Epithelial cell of prostate (primary cell): Measurements from ENCODE around the gene ARSB.

ENCODE experiments used
- DNase-seq: peaks from one replicate; pipeline ENCODE4 v3.0.0-alpha.2; 2011; ENCODE audit warnings: low read depth, low spot score
- H3K27ac ChIP-seq: fragments of 450-650 bp; 2 replicates; pipeline ENCODE4 v1.5.1; 2017; ENCODE audit warnings: mild to moderate bottlenecking

The ARSB gene

DNA sequence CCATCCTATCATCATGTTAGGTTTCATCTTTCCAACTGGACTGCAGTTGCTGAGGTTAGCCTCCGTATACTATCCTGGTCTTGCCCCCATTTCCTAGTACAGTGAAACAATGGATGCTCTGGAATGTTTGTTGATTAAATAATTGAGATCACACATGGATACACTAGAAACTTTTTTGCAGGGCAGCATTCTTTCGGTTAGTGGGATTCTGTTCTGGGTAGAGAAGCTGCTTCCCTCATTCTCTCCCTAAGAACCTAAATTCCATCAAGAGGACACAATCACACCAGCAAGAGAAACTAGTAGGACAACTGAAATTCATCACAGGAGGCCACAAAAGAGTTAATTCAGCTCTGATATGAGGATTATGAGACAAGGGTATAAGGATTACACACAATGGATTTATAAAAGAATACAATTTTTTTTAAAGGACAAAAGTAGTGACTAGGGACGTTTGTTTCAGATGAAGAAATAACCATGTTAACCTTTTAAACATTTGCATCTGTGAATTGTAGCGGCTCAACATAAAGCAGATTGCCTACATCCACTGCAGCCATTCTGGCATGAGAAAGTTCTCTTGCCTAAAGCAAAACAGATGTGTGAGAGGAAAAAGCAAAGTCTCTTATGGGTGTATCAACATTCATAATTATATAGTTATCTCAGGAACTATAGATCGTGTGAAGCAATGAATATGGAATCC, 173.8 kb downstream of the ARSB start:
- DNase-seq, result no peak
- no peak overlapping the region for H3K27ac ChIP-seq

DNA sequence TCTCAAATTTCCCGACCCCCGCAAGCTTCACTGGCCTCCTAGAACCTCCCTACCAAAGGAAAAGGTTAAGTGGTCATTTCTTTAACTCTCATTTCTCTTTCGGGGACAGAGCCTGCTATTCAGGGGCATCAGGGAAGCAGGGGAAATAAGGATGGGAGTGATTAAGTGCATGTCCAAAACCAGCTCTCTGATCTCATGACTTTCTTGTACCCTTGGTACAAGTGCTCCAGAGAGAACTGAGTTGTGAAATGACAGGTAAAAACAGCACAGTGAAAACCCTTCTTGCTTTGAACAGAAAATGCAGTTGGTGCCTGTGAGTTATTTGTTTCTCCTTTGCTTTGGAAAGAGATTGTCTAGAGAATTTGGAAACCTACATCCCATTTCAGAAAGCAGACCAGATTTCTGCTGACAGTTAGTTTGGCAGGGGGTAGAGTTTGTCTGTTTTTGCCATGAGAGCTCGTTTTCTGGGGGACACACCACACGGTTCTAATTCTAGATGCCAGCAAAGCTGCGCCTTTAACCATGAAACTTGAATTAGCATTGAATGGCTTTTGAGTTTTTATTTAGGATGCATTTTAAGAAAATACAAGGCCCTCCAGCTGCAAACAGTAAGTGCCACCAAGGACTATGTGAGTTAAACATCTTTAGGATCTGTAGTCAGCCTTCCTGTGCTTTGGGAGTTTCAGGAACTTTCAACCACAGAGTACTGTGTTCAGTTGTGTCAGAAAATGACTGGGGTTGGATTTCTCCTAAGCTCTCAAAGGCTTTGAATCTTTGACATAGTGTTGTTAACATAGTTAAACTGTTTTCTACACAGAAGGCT, 174.8 kb downstream of the ARSB start:
- H3K27ac ChIP-seq, result no peak overlapping the region
- DNase-seq, result no peak

DNA sequence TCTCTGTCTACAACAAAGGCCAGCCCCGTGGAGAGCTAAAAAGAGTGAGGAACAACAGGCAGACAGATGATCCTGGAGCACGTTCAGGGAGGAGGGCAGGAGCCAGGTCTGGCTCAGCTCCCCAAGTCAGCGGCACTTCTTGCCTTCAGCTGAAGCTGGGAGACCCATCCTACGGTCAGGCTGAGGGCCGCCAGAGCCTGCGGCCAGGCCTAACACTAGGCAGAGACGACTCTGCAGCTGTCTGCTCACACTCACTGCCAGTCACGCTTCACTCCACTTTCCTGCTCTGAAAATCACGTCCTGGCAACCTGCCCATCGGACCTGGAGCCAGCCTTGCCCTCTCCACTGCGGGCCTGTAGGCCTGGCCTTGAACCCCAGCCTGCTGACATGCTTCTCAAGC, 175.7 kb downstream of the ARSB start:
- no peak overlapping the region for H3K27ac ChIP-seq
- DNase-seq, result no peak

DNA sequence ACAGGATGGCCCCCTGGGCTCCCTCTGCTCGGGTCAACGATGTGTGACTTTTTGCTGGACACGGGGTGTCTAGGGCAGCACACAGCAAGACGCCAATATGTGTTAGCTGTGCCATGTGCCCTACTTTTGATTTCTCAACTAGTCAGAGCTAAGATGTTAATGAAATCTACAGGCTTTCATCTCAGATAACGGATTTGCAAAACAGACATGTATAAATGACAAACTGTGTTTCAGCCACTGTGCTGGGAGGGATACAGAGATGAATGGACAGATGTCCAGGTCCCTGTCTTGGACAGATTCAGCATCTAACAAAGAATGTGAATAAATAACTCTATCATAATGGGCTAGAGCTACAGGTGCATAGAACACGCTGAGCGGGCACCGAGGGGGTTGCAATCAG, 176.3 kb downstream of the ARSB start:
- DNase-seq, result no peak
- H3K27ac ChIP-seq, result no peak overlapping the region

DNA sequence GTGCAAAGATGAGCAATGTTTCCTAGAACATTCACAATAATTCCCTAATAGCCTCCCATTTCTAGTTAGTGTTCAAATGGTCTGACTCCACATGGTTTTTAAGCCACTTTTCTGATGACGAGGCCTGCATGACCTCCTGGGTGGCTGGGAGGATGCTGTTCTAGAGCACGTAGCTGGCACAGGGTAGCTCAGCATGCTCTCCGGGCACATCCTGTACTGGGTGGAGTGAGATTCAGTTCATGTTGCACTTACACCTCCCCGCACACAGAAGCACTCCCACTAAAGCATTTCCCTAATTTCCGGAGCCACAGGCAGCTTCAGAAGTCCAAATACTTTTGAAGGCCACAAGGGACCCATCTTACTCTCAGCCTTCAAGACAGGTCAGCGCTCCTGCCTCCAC, 176.7 kb downstream of the ARSB start:
- no peak overlapping the region for H3K27ac ChIP-seq
- no peak for DNase-seq

DNA sequence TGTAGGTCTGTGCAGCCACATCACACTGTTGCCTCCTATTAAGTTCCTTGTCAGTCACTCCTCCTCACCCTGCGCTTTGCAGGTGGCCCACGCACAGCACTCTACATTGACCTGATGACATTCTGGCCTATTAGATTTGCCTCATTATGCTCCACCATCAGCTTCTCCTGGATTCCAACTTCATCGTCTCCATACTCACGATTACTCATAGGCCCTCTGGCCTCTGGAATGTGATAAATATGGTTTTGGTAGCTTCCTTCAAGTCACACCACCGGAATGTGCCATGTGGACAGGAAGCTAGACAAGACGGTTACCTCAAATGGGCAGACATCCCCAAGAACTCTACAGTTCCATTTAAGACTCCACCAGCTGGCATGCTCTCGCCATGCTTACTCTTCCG, 178.6 kb downstream of the ARSB start:
- H3K27ac ChIP-seq, result no peak overlapping the region
- DNase-seq, result no peak

DNA sequence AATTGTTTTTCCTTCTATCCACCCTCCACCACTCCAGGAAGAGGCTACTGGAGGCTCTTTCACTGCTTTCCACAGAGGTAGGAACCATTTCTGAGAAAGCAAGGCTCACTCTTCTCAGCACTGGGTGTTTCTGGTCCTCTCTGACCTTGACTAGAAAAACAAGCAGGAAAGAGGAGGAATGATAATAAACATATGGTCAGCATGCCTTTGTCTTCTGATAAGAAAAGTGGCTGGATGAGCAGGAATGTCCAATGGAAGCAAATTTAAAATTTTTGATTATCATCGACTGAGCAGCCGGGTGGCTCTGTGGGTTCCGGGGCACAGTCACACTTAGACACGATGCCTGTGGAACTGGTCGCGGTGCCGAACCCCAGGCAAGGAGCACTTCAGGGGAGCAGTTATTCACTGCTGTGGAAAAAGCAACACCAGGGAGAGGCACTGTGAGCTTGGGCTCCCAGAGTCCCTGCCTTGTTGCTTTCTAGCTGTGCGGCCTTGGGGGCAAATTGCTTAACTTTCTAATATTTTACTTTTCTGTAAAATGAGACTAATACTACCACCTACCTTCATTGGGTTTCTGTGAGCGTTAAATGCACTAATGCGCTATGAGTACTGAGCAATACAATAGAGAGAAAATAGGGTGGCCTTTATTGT, 179.5 kb downstream of the ARSB start:
- no peak overlapping the region for H3K27ac ChIP-seq
- DNase-seq, result no peak

DNA sequence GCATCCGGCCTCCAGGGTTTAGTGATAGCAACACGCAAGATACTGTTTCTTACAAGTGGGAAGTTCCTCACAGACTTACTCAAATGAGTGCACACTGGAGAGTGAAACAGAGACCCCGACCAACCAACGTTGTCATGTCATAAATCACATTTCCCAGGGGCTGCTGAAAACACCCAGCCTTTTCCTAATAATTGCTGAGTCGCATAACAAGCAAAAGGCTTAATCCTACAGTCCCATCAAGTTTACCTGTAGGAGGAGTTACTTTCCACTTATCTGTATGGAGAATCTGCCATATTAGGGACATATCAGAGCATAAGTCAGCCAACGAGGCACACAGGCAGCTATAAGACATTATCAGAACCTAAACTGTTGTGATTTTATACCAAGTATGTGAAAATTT, 180.1 kb downstream of the ARSB start:
- no peak for DNase-seq
- no peak overlapping the region for H3K27ac ChIP-seq

DNA sequence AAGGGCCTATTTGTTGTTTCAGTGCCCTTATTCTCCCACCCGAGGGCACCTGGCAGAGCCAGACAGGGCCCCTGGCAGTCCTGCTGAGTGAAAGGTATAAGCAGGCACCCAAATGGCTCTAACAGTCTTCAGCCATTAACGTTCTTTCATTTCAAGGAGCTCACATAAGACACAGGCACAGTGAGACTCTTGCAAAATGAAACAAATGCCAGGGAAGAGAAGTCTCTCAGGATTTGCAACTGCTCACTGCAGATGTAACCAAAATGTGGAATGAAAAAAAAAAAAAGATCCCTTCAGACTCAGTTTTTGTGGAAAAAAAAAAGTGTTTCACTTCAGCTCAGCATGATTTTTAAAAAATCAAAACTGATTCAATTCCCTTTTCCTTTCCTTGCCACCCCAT, 181.2 kb downstream of the ARSB start:
- no peak overlapping the region for H3K27ac ChIP-seq
- no peak for DNase-seq

DNA sequence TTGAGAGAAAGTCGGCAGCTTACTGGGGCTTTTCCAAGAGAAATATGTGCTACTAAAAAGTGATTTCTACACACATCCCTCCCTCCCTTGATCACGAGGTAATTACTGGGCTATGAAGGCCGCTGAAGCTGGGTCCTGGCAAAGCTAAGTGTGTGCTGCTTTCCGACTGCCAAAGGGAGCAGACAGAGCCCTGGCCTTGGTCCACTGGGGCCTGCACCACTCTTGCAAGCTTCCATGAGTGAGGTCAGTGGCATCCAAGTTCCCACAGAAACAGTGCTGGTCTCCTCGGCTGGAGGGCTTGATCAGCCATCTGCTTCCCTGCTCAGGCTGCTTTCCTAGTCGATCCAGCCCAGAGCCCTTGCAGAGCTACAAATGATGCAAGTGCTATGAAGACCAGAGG, 181.8 kb downstream of the ARSB start:
- DNase-seq, result no peak
- no peak overlapping the region for H3K27ac ChIP-seq

DNA sequence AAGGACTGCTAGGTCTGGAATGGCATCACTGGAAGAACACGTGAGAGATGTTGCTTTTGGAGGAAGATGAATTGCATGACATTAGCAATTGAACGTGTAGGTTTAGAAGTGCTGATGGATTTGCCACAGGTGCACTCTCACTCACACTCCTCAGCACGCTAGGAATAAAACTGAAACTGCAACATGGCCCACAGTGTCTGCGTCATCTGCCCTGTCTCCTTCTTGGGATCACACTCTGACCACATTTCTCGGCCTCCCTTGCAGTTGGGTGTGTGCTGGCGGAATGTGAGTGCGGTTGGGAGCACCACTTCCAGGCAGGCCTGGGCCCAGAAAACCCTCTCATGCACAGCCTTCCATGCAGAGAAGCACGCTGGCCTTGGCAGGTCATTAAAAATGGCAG, 183.7 kb downstream of the ARSB start:
- DNase-seq, result no peak
- no peak overlapping the region for H3K27ac ChIP-seq

DNA sequence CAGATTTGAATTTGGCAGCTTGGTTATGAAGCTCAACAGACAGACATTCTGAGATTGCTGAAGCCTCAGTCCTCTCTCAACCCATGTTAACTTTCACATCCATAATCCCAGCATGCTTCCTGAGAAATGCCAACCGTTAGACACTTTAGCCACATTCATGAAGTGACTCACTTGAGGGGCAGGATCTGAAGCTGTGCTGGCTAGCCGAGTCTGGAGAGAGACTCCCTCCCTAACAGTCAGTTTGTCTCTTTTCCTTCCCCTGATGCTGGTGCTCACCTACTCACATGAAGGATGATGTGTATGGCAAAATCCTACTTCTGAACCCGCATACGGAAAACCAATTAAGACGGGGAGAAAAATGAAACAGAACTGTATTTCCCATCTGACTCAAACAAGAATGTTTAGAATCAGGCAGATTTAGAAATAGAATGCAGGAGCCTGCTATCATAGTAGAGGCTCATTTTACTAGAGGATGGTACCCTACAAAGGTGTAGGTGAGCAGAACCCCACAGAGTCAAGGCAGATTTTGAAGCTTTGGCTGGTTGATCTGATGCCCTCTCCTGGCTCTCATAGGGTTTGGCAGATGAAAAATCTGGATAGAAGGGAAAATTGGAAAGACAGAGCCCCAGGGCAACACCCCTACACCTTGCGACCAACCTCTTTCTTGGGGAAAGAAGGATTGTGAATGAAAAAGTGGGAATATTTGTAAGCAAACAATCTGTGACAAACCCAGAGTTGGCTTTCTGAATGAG, 185.7 kb downstream of the ARSB start:
- no peak for DNase-seq
- no peak overlapping the region for H3K27ac ChIP-seq

DNA sequence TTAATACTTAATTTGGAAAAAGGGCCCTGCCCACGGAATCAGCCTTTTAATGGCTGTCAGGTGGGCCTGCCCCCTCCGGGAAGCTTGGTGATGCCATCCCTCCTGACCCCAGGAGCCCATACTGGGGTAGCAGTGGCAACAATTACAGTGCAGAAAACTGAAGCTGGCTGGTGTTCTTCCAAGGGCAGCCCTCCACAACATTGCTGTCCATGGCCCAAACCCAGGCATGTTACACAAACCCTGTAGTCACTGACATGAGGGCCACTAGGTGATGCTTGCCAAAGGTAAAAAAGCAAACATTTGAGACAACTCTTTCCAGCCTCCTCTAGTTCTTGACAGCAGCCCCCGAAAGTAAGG, 186.5 kb downstream of the ARSB start:
- H3K27ac ChIP-seq, result no peak overlapping the region
- DNase-seq, result no peak

DNA sequence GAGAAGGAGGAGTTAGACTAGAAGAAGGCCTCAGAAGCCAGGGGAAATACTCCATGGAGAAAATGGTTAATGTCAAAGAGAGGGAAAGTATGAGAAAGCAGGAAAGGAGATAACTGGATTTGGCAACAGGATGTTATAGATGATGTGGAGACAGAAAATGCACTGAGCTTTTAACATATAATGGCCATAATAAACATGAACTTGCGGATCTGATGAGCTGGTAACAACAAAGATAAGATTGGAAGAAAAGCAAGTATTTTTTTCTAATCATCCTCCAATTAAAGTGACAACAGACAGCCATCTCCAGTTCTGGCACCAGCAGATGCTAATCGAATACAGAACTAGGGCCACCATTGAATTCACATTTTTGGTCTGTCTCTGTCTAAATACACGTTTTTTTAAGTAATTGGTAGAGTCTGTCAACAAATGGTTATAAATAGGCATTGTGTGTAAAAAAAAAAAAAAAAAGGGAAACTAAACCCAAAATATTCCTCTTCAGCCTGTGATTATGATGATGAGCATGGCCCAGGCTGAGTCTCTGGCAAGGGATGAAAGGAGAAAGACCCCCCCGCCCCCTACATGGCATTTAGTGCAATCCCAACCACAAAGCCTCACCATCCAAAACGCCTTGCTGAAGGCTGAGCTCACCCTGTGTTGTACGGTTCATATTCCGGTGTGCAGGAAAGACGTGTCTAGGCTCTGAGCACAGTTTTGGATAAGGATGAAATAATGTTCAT, 187.0 kb downstream of the ARSB start:
- H3K27ac ChIP-seq, result no peak overlapping the region
- no peak for DNase-seq

DNA sequence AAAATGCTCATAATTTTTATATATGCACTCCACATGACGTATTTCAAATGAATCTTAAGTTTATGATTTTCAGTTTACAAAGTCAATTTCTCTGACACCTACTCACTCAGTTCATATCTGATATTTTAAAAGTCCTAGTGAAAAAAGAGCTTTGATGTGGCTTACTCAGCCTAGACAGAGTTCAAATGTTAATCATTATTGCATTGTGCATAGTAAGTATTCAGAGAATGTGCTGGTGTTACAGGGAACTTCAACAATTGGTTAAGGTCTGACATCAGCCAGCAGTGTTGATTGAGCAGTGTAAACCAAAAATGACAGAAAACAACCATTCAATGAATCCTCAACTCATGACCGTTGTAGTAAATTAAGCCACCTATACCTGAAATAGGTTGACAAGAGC, 189.4 kb downstream of the ARSB start:
- H3K27ac ChIP-seq, result peak overlapping the region; percentile 15
- no peak for DNase-seq

DNA sequence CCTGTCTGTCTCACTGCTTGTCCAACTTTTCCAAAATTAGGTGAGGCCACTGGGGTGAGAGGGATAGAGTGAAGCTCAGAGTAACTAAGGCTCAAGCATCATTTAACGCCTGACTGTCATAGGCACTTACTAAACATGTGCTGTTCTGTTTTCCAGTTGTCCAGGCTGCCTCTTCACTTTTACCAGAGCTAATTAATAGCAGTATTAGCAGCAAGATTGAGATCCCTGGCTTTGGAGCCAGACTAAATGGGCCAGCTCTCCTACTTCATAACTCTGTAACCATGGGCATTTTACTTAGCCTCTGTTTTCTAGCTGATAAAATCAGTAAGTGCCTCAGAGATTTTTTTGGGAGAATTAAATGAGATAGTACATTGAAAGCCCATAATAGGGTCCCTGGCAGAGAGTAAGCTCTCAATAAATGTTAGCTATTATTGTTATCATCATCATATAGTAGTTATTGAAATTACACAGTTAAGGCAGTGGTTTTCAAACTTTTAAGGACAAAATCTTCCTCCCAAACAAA, 190.4 kb downstream of the ARSB start:
- H3K27ac ChIP-seq, result no peak overlapping the region

DNA sequence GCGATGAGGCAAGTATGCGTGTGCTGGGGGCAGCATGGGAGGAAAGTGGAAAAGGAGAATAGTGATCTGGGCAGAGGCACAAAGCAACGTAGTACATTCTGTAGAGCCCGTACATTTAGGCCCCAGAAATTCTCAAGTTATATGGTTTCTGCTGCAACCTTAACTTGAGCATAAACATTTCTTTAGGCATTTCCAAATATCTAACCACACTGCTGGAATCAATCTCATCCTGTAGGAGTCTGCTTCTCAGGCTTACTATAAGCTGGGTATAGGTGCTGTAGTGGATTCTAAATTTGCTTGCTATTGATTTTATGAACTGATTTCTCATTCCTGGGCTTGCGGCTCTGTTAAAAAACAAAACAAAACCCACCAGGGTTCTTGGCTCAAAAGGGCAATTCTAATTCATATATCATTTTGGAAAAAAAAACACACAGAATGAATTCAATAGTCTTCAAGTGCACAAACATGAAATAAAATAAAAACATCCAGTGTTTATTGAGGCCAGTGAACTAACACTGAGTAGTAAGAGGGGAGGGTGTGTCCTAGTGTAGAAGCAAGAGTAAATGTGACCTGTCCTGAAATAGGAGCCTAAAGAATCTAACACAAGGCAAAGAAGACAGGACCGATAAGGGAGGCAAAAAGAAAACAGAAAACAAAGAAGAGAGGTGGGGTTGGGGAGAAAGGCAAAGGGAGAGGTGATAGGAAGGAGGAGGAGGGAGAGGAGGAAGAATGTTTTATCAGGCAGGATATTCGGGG, 191.0 kb downstream of the ARSB start:
- H3K27ac ChIP-seq, result no peak overlapping the region
- DNase-seq, result no peak

More for the DNA sequence above, 190.4 kb downstream of the ARSB start:
- no peak for DNase-seq

DNA sequence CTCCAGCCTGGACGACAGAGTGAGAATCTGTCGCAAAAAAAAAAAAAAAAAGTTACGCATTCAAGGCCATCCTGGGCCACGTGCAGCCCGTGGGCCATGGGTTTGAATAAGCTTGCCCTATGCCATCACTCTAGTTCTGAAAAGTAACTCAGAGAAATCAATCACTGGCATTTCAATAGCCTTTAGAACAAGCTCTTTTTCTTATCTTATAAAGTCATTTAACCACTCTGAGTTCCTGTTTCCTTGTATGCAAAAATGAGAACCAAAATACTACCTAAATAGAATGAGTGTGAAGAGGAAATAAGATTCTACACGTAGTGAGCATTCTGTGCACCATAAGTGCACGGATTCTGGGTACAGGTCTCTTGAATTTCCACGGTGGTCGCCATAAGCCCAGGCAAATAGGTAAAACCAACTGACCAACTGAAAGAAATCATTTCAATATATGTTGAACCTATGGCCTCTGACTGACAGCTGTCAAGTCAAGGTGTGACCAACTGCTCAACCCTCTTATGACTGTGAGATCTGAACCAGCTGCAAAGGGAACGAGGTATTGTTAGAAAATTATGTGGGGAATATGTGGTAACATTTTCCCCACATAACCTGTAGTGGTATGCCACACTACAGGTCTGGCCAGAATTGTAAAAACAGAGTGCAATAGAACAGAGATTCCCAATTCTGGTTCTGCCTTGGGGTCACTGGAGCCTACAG, 192.6 kb downstream of the ARSB start:
- H3K27ac ChIP-seq, result no peak overlapping the region
- no peak for DNase-seq
